ENCODE data around the gene TULP4.

DNA sequence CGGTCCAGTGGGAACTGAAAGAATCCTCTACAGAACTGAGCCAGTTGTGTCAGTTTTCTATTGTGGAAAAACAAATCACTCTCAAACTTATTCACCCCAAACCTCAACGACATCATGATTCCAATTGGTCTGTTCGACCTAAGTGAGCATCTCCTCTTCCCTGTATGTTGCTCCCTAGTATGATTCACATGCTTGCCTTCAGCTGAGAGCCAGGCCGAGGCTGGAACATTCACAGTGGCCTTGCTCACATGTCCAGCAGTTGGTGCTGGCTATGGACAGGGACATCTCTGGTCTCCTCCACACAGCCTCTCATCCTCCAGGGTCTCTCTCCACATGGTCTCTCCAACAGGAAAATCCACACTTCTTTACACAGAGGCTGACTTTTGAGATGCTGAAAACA, 219.3 kb downstream of the TULP4 start:
- TF ChIP-seq, protein P1, sequence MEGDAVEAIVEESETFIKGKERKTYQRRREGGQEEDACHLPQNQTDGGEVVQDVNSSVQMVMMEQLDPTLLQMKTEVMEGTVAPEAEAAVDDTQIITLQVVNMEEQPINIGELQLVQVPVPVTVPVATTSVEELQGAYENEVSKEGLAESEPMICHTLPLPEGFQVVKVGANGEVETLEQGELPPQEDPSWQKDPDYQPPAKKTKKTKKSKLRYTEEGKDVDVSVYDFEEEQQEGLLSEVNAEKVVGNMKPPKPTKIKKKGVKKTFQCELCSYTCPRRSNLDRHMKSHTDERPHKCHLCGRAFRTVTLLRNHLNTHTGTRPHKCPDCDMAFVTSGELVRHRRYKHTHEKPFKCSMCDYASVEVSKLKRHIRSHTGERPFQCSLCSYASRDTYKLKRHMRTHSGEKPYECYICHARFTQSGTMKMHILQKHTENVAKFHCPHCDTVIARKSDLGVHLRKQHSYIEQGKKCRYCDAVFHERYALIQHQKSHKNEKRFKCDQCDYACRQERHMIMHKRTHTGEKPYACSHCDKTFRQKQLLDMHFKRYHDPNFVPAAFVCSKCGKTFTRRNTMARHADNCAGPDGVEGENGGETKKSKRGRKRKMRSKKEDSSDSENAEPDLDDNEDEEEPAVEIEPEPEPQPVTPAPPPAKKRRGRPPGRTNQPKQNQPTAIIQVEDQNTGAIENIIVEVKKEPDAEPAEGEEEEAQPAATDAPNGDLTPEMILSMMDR (IDR thresholded peaks at IDR 0.05) = no peak
- no peak for TF ChIP-seq POLR2A (IDR thresholded peaks at IDR 0.05)

All from uterus (tissue), 2 donors.